CD8-positive, alpha-beta memory T cell (primary cell): ENCODE results near the gene MBNL2. TPM values are rescaled to one million over a fixed set of nuclear protein-coding genes. Genes with fewer than 3 reads are reported as not detected.

ENCODE experiments used
- CTCF ChIA-PET: fragments of 350-600 bp; sonication (Branson Sonifier 250); formaldehyde crosslinking; loops from one replicate; lab custom pipeline; 2021; ENCODE audit warnings: antibody characterized with exemption; lab: Charles Lee
- POLR2A ChIA-PET: fragments of 350-600 bp; sonication (Branson Sonifier 250); formaldehyde crosslinking; loops from one replicate; lab custom pipeline; 2021; ENCODE audit warnings: antibody characterized with exemption; lab: Charles Lee
- DNase-seq, 5 donors: peaks; one replicate each; pipeline versions ENCODE4 v3.0.0 to v3.0.0-alpha.2; 2020 to 2022; ENCODE audit warnings: mixed read lengths in 1 of 5
- H3K27ac ChIP-seq: one replicate; pipeline ENCODE4 v1.7.0; 2013; ENCODE audit warnings: low read depth, mild to moderate bottlenecking, low read length, moderate library complexity
- H3K27me3 ChIP-seq: 2 replicates; pipeline ENCODE4 v1.7.0; 2013; ENCODE audit warnings: low read length, mild to moderate bottlenecking; ENCODE audit not compliant: insufficient read depth, poor library complexity, severe bottlenecking
- H3K36me3 ChIP-seq: 2 replicates; pipeline ENCODE4 v1.7.0; 2013; ENCODE audit warnings: mild to moderate bottlenecking, low read length, moderate library complexity; ENCODE audit not compliant: insufficient read depth
- H3K4me1 ChIP-seq: 2 replicates; pipeline ENCODE4 v1.7.0; 2013; ENCODE audit warnings: mild to moderate bottlenecking, low read length, moderate library complexity; ENCODE audit not compliant: insufficient read depth
- H3K4me3 ChIP-seq: 2 replicates; pipeline ENCODE4 v1.7.0; 2013; ENCODE audit warnings: mild to moderate bottlenecking, low read length
- H3K9me3 ChIP-seq: 2 replicates; pipeline ENCODE4 v1.7.0; 2013; ENCODE audit warnings: mild to moderate bottlenecking, low read length
- H3K27ac Mint-ChIP-seq, 8 donors: one replicate each; pipeline ENCODE4 v1.8.0; 2020 to 2021; ENCODE audit warnings: mixed read lengths in 8 of 8, mild to moderate bottlenecking in 6 of 8, inconsistent platforms in 3 of 8, moderate library complexity in 3 of 8
- H3K27me3 Mint-ChIP-seq, 2 donors: one replicate each; pipeline ENCODE4 v1.8.0; 2020 to 2021; ENCODE audit warnings: mixed read lengths in 2 of 2, mild to moderate bottlenecking in 1 of 2, moderate library complexity in 1 of 2
- H3K36me3 Mint-ChIP-seq, 3 donors: one replicate each; pipeline ENCODE4 v1.8.0; 2020 to 2021; ENCODE audit warnings: mixed read lengths in 3 of 3, inconsistent platforms in 1 of 3, mild to moderate bottlenecking in 1 of 3
- H3K4me1 Mint-ChIP-seq, 3 donors: one replicate each; pipeline ENCODE4 v1.8.0; 2020 to 2021; ENCODE audit warnings: mixed read lengths in 3 of 3, inconsistent platforms in 1 of 3, mild to moderate bottlenecking in 1 of 3
- H3K4me3 Mint-ChIP-seq, 7 donors: one replicate each; pipeline ENCODE4 v1.8.0; 2020 to 2021; ENCODE audit warnings: mixed read lengths in 7 of 7, mild to moderate bottlenecking in 6 of 7, moderate library complexity in 4 of 7, inconsistent platforms in 2 of 7
- H3K9me3 Mint-ChIP-seq, 5 donors: one replicate each; pipeline ENCODE4 v1.8.0; 2020 to 2022; ENCODE audit warnings: mixed read lengths in 5 of 5, mild to moderate bottlenecking in 3 of 5, moderate library complexity in 2 of 5, inconsistent platforms in 1 of 5
- polyA plus RNA-seq: library from polyadenylated mRNA; unstranded; fragments of 300-500 nt; fragmentation: Illumina TruSeq; gene quantifications from one replicate; pipeline ENCODE4 v1.2.3, GENCODE V29; 2021
- total RNA-seq, 2 experiments: library from RNA; stranded (reverse); gene quantifications; one replicate each; pipeline ENCODE4 v1.2.3, GENCODE V29; 2021

Gene MBNL2
- total and polyA plus RNA-seq, 3 experiments from 2014 or later = 15.9 to 17.8 (median 17.7) TPM

- H3K4me3 ChIP-seq = no peak overlapping the region
- H3K4me1 ChIP-seq = peaks cover 6% of the 10 kb centered on the region
- CTCF ChIA-PET = no interaction called here
- peak overlapping the region in 4 of 7 donors; percentile 2 to 42 (median 25) for H3K4me3 Mint-ChIP-seq
- H3K27ac ChIP-seq = no peak overlapping the region
- H3K36me3 Mint-ChIP-seq = peaks cover 16 to 38% (median 26%) of the 10 kb centered on the region in 3 donors
- peaks cover 61 to 84% (median 83%) of the 10 kb centered on the region in 3 donors for H3K4me1 Mint-ChIP-seq
- no peaks in the 10 kb centered on the region for H3K9me3 Mint-ChIP-seq
- H3K27me3 ChIP-seq = no peaks in the 10 kb centered on the region
- no peaks in the 10 kb centered on the region for H3K9me3 ChIP-seq
- H3K27ac Mint-ChIP-seq = peak overlapping the region in 5 of 8 donors; percentile 13 to 56 (median 33)
- DNase-seq = no peak
- no peaks in the 10 kb centered on the region for H3K36me3 ChIP-seq
- H3K27me3 Mint-ChIP-seq = no peaks in the 10 kb centered on the region
- POLR2A ChIA-PET = no interaction called here
These were observed 58.3 kb downstream of the MBNL2 start for GRCh38 chr13:97280478-97280877.

GRCh38 chr13:97281028-97281427 is 58.9 kb downstream of the MBNL2 start:
- POLR2A ChIA-PET = no interaction called here
- no peak overlapping the region for H3K4me3 ChIP-seq
- peaks cover 6% of the 10 kb centered on the region for H3K4me1 ChIP-seq
- CTCF ChIA-PET = no interaction called here
- H3K9me3 ChIP-seq = no peaks in the 10 kb centered on the region
- no peak for DNase-seq
- H3K27ac Mint-ChIP-seq = peak overlapping the region in 4 of 8 donors; percentile 19 to 61 (median 57)
- no peaks in the 10 kb centered on the region for H3K27me3 Mint-ChIP-seq
- no peaks in the 10 kb centered on the region for H3K36me3 ChIP-seq
- H3K27me3 ChIP-seq = no peaks in the 10 kb centered on the region
- no peak overlapping the region for H3K27ac ChIP-seq
- H3K9me3 Mint-ChIP-seq = no peaks in the 10 kb centered on the region
- peaks cover 61 to 84% (median 83%) of the 10 kb centered on the region in 3 donors for H3K4me1 Mint-ChIP-seq
- H3K36me3 Mint-ChIP-seq = peaks cover 13 to 32% (median 23%) of the 10 kb centered on the region in 3 donors
- peak overlapping the region in 2 of 7 donors; percentile 2 to 36 for H3K4me3 Mint-ChIP-seq

DNA sequence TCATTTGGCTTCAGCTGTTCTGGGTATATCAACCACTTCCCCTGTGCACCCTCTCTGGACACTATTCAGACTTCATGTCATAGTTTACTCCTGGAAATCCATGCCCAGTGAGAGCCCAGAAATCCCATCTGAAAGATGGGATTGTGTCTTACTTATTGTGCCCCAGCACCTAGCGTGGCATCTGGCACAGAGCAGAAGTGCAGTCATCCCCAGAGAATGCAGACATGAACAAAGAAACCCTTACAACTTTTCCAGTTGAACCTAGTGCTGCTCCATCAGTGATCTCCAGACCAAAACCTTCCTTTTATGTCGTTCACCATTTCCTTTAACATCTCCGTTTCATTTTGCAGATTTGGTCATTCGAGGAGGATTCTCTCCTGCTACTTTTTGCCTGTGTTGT is 60.6 kb downstream of the MBNL2 start:
- H3K27ac Mint-ChIP-seq = no peak overlapping the region
- no peak overlapping the region for H3K4me3 ChIP-seq
- no peaks in the 10 kb centered on the region for H3K27me3 ChIP-seq
- no peak overlapping the region for H3K27ac ChIP-seq
- H3K4me1 Mint-ChIP-seq = peaks cover 60 to 82% (median 77%) of the 10 kb centered on the region in 3 donors
- no peaks in the 10 kb centered on the region for H3K9me3 Mint-ChIP-seq
- no peak overlapping the region for H3K4me3 Mint-ChIP-seq
- peaks cover 6% of the 10 kb centered on the region for H3K4me1 ChIP-seq
- DNase-seq = no peak
- peaks cover 4 to 20% (median 16%) of the 10 kb centered on the region in 3 donors for H3K36me3 Mint-ChIP-seq
- H3K36me3 ChIP-seq = no peaks in the 10 kb centered on the region
- ChIA-PET POLR2A (no interaction called here), CTCF (no interaction called here)
- no peaks in the 10 kb centered on the region for H3K27me3 Mint-ChIP-seq
- H3K9me3 ChIP-seq = no peaks in the 10 kb centered on the region

DNA sequence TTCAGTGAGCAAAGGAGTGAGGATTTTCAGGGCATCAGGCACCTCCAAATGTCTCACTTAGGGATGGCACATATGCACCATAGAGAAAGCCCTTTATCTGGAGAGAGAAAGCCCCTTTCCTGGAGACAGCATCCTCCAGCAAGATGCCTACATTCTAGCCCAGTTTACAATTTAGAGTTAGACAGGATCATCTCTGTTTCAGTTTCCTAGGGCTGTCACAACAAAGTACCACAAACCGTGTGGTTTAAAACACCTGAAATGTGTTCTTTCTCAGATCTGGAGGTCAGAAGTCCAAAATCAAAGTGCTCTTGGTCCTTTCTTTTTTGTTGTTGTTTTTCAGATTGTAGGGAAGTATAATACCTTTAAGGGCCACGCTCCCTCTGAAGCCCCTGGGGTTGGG is 61.8 kb downstream of the MBNL2 start:
- Mint-ChIP-seq H3K4me1 (peaks cover 57 to 72% (median 69%) of the 10 kb centered on the region in 3 donors), H3K9me3 (no peaks in the 10 kb centered on the region), H3K36me3 (peaks cover 4 to 20% (median 16%) of the 10 kb centered on the region in 3 donors), H3K4me3 (no peak overlapping the region), H3K27ac (no peak overlapping the region), H3K27me3 (no peaks in the 10 kb centered on the region)
- ChIA-PET POLR2A (no interaction called here), CTCF (no interaction called here)
- H3K4me3 ChIP-seq = no peak overlapping the region
- no peaks in the 10 kb centered on the region for H3K9me3 ChIP-seq
- H3K36me3 ChIP-seq = no peaks in the 10 kb centered on the region
- no peaks in the 10 kb centered on the region for H3K27me3 ChIP-seq
- H3K27ac ChIP-seq = no peak overlapping the region
- H3K4me1 ChIP-seq = peaks cover 6% of the 10 kb centered on the region
- no peak for DNase-seq

DNA sequence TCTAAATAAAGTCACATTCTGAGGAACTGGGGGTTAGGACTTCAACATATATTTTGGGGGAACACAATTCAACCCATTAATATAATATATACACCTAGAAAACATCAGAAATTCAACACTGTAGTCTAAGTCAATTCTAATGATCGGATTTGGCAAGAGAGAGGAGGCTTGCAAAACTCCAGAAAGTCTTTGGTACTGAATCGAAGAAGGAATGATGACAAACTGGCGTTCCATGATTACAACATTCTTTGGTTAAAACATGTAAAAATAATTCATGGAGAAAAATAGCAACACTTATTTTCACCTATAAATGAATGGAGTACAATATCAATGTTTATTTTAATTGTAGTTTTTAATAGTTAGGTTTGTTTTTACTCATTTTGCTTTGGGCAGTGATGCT is 62.4 kb downstream of the MBNL2 start:
- Histone ChIP-seq H3K27ac (no peak overlapping the region), H3K4me1 (peaks cover 6% of the 10 kb centered on the region), H3K27me3 (no peaks in the 10 kb centered on the region), H3K9me3 (no peaks in the 10 kb centered on the region), H3K36me3 (no peaks in the 10 kb centered on the region), H3K4me3 (no peak overlapping the region)
- ChIA-PET CTCF (no interaction called here), POLR2A (no interaction called here)
- peaks cover 5 to 18% (median 16%) of the 10 kb centered on the region in 3 donors for H3K36me3 Mint-ChIP-seq
- no peak for DNase-seq
- H3K4me3 Mint-ChIP-seq = no peak overlapping the region
- H3K4me1 Mint-ChIP-seq = peaks cover 52 to 67% (median 62%) of the 10 kb centered on the region in 3 donors
- no peak overlapping the region for H3K27ac Mint-ChIP-seq
- no peaks in the 10 kb centered on the region for H3K27me3 Mint-ChIP-seq
- H3K9me3 Mint-ChIP-seq = no peaks in the 10 kb centered on the region

- no peaks in the 10 kb centered on the region for H3K27me3 ChIP-seq
- no peak overlapping the region for H3K27ac ChIP-seq
- DNase-seq = no peak
- Mint-ChIP-seq H3K4me1 (peaks cover 46 to 64% (median 57%) of the 10 kb centered on the region in 3 donors), H3K27ac (peak overlapping the region in 2 of 8 donors; percentile 12 to 84), H3K4me3 (no peak overlapping the region), H3K9me3 (no peaks in the 10 kb centered on the region), H3K27me3 (no peaks in the 10 kb centered on the region), H3K36me3 (peaks cover 7 to 20% (median 16%) of the 10 kb centered on the region in 3 donors)
- no peaks in the 10 kb centered on the region for H3K9me3 ChIP-seq
- H3K36me3 ChIP-seq = no peaks in the 10 kb centered on the region
- no peak overlapping the region for H3K4me3 ChIP-seq
- CTCF ChIA-PET = no interaction called here
- POLR2A ChIA-PET = no interaction called here
- peaks cover 4% of the 10 kb centered on the region for H3K4me1 ChIP-seq
These were observed 63.3 kb downstream of the MBNL2 start for GRCh38 chr13:97285221-97285955.

DNA sequence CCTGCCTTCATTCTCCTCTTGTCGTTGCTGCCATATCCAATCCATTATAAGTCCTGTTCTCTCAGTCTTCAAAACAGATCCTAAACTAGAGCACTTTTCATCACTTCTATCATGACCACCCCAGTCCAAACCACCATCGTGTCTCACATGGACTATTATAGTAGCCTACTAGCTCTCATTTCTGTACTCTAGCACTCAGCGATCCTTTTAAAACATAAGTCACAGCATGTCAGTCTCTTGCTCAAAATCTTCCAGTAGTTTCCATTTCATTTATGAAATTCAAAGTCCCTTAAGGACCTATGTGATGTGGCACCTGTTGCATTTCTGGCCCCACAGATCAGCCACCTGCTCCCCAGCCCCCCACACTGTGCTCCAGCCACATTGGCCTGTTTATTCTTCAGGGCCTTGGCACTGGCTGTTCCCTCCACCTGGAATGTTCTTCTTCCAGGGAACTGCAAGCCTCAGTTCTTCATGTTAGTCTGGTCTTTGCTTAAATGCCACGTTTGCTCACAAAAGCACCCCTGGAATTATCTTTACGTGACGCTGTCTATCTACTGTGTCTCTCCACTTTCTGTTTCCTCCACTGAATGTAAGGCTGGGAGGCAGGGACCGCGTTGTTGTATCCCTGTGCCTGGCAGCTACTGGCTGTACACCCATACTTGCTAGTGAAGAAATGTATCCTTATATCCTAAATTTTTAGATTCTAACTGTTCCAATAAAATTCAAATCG is 64.3 kb downstream of the MBNL2 start:
- CTCF ChIA-PET = no interaction called here
- peak overlapping the region in 1 of 8 donors; percentile 2 for H3K27ac Mint-ChIP-seq
- DNase-seq = no peak

DNA sequence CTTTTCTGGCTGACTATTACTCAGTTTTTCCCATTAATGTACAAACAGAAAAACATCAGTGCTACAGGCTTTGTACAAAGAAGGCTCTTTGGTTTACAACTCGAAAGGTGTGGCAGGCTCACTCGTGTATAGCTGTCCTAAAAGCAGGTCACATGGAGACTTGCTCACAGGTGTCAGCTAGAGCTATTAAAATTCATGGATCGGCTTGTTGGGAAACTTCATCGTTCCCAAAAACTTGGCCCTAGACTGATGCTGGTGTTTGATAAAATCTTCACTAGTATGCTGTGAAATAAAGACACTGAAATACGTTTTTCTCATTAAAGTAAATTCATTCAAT is 64.9 kb downstream of the MBNL2 start:
- no peaks in the 10 kb centered on the region for H3K27me3 ChIP-seq
- DNase-seq = no peak
- CTCF ChIA-PET = no interaction called here
- Mint-ChIP-seq H3K4me1 (peaks cover 33 to 55% (median 46%) of the 10 kb centered on the region in 3 donors), H3K27ac (no peak overlapping the region), H3K9me3 (peaks cover 0 to 2% (median 0%) of the 10 kb centered on the region in 5 donors), H3K36me3 (peaks cover 8 to 18% (median 10%) of the 10 kb centered on the region in 3 donors), H3K27me3 (no peaks in the 10 kb centered on the region), H3K4me3 (no peak overlapping the region)
- no peaks in the 10 kb centered on the region for H3K36me3 ChIP-seq
- H3K4me3 ChIP-seq = no peak overlapping the region
- no peak overlapping the region for H3K27ac ChIP-seq
- H3K4me1 ChIP-seq = no peaks in the 10 kb centered on the region
- POLR2A ChIA-PET = interaction anchor here (0.7 kb wide), 1 partner anchor 1998 kb away, joined by 3 read pairs; no protein-coding TSS in a partner anchor
- no peaks in the 10 kb centered on the region for H3K9me3 ChIP-seq

More for the DNA sequence above, 64.3 kb downstream of the MBNL2 start:
- Histone ChIP-seq H3K27ac (no peak overlapping the region), H3K9me3 (no peaks in the 10 kb centered on the region), H3K4me3 (no peak overlapping the region), H3K36me3 (no peaks in the 10 kb centered on the region), H3K27me3 (no peaks in the 10 kb centered on the region), H3K4me1 (no peaks in the 10 kb centered on the region)
- Mint-ChIP-seq H3K4me3 (no peak overlapping the region), H3K4me1 (peaks cover 36 to 59% (median 51%) of the 10 kb centered on the region in 3 donors), H3K9me3 (peaks cover 0 to 2% (median 0%) of the 10 kb centered on the region in 5 donors), H3K36me3 (peaks cover 8 to 18% (median 10%) of the 10 kb centered on the region in 3 donors), H3K27me3 (no peaks in the 10 kb centered on the region)
- POLR2A ChIA-PET = no interaction called here
